AG20443 (cell line): ENCODE measurements around the gene CLDN9.
"Not testable (repeated sequence)": the region's sequence is repeated elsewhere in the genome, so short reads cannot be mapped to it uniquely, and the experiment has no call there.

Experiments
- DNase-seq: peaks from one replicate; pipeline ENCODE4 v3.0.0; 2012; ENCODE audit warnings: low spot score, mixed read lengths

Gene CLDN9

GRCh38 chr16:3032624-3033023 lies 19.9 kb downstream of the CLDN9 start:
- DNase-seq = no peak

- no peak for DNase-seq
Observed at GRCh38 chr16:3035289-3035971, 22.7 kb downstream of the CLDN9 start.

GRCh38 chr16:3035972-3036725 lies 23.4 kb downstream of the CLDN9 start:
- no peak for DNase-seq

GRCh38 chr16:3036726-3037315 lies 24.1 kb downstream of the CLDN9 start, which contains the start of gene BICDL2:
BICDL2 (minus strand) TSS chr16:3036944; CDS start chr16:3035496, 1,448 bp downstream.
- no peak for DNase-seq

- no peak for DNase-seq
Observed at GRCh38 chr16:3038256-3038655, 25.5 kb downstream of the CLDN9 start.

- no peak for DNase-seq
Observed at GRCh38 chr16:3038896-3039295, 26.2 kb downstream of the CLDN9 start.

- no peak for DNase-seq
Observed at GRCh38 chr16:3042376-3042775, 29.7 kb downstream of the CLDN9 start.

- no peak for DNase-seq
Observed at GRCh38 chr16:3044708-3045107, 32.0 kb downstream of the CLDN9 start.

- no peak for DNase-seq
Observed at GRCh38 chr16:3045758-3046640, 33.3 kb downstream of the CLDN9 start, which contains the start of gene MMP25. MMP25 (plus strand) TSS chr16:3046561; CDS start chr16:3046918, 357 bp downstream.

GRCh38 chr16:3046641-3047386 lies 34.1 kb downstream of the CLDN9 start:
- DNase-seq = no peak

- no peak for DNase-seq
Observed at GRCh38 chr16:3047387-3047720, 34.6 kb downstream of the CLDN9 start.

- DNase-seq = no peak
Observed at GRCh38 chr16:3049921-3050481, 37.3 kb downstream of the CLDN9 start.

GRCh38 chr16:3050487-3050886 lies 37.8 kb downstream of the CLDN9 start:
- no peak for DNase-seq

- no peak for DNase-seq
Observed at GRCh38 chr16:3051009-3051408, 38.3 kb downstream of the CLDN9 start.

- DNase-seq = no peak
Observed at GRCh38 chr16:3051494-3051893, 38.8 kb downstream of the CLDN9 start.

- not testable (repeated sequence) for DNase-seq
Observed at GRCh38 chr16:3052571-3053329, 40.0 kb downstream of the CLDN9 start.

- not testable (repeated sequence) for DNase-seq
Observed at GRCh38 chr16:3053330-3053710, 40.6 kb downstream of the CLDN9 start.

GRCh38 chr16:3054965-3055733 lies 42.4 kb downstream of the CLDN9 start:
- no peak for DNase-seq

- DNase-seq = not testable (repeated sequence)
Observed at GRCh38 chr16:3055734-3056115, 43.0 kb downstream of the CLDN9 start.
